ENCODE results near the gene SNAPC4. TPM values are rescaled to one million over a fixed set of nuclear protein-coding genes. Genes with fewer than 3 reads are reported as not detected.

Gene SNAPC4
- total RNA-seq, 1 experiment from 2014 or later = 7.5 TPM

DNA sequence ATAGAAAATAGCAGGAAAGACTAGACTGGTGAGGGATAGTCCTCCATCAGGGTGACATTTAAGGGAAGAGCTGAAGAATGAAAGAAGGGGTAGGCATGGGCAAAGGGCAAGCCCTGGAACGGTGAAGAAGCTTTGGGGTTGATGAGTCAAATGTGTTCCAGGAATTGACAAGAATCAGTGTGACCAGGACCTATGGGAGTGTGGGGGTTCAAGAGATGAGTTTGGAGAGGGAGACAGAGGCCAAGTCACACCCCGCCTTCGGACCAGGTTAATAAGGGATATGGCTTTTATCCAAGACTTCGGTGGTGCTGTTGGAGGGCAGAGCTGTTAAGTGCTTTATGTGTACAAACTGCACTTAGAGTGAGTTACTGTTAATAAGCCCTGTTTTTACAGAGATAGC, 11.4 kb upstream of the SNAPC4 start:
- TF ChIP-seq, protein P1, sequence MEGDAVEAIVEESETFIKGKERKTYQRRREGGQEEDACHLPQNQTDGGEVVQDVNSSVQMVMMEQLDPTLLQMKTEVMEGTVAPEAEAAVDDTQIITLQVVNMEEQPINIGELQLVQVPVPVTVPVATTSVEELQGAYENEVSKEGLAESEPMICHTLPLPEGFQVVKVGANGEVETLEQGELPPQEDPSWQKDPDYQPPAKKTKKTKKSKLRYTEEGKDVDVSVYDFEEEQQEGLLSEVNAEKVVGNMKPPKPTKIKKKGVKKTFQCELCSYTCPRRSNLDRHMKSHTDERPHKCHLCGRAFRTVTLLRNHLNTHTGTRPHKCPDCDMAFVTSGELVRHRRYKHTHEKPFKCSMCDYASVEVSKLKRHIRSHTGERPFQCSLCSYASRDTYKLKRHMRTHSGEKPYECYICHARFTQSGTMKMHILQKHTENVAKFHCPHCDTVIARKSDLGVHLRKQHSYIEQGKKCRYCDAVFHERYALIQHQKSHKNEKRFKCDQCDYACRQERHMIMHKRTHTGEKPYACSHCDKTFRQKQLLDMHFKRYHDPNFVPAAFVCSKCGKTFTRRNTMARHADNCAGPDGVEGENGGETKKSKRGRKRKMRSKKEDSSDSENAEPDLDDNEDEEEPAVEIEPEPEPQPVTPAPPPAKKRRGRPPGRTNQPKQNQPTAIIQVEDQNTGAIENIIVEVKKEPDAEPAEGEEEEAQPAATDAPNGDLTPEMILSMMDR (conservative IDR thresholded peaks at IDR 0.05; ENCODE audit: low read depth, low read length) = no peak
- no peak for TF ChIP-seq EZH2 (IDR thresholded peaks at IDR 0.05; ENCODE audit: low read length, unreplicated experiment)
- no peak for TF ChIP-seq EZH2phosphoT487 (IDR thresholded peaks at IDR 0.05; ENCODE audit: borderline replicate concordance, low read length)
- intact Hi-C loops (cut with micrococcal nuclease) = no loop called here
- ChIA-PET CTCF (no interaction called here), POLR2A (ENCODE audit: unreplicated experiment) (interaction anchor here (0.6 kb wide), 1 partner anchor 131 kb away, joined by 4 read pairs; no protein-coding TSS in a partner anchor)
- Histone ChIP-seq H4K20me1 (ENCODE audit: low read length) (peaks cover 10% of the 10 kb centered on the region; the same call in 1 of the 2 replicates), H3K27me3 (ENCODE audit: low read length) (no peaks in the 10 kb centered on the region), H3K4me3 (ENCODE audit: low read length) (peak overlapping the region; percentile 93), H3K36me3 (ENCODE audit: low read depth, low read length) (peaks cover 28% of the 10 kb centered on the region), H3K9ac (ENCODE audit: low read length) (peak overlapping the region; percentile 95), H3K4me2 (ENCODE audit: low read length) (peak overlapping the region; percentile 86), H2AFZ (ENCODE audit: low read length) (no peak overlapping the region), H3K9me2 (replicated peaks; ENCODE audit: low read length) (no peaks in the 10 kb centered on the region), H3K79me2 (ENCODE audit: low read length) (peaks cover 44% of the 10 kb centered on the region), H3K9me3 (ENCODE audit: low read length) (no peaks in the 10 kb centered on the region), H3K27ac (ENCODE audit: low read length) (no peak overlapping the region), H3K4me1 (ENCODE audit: insufficient read depth, low read length) (peaks cover 18% of the 10 kb centered on the region; the same call in 1 of the 2 replicates), H3F3A (ENCODE audit: low read length, unreplicated experiment) (no peaks in the 10 kb centered on the region)
- ATAC-seq = no peak
- DNase-seq = no peak
- BruUV-seq (replicated peaks) = no TSS peak

DNA sequence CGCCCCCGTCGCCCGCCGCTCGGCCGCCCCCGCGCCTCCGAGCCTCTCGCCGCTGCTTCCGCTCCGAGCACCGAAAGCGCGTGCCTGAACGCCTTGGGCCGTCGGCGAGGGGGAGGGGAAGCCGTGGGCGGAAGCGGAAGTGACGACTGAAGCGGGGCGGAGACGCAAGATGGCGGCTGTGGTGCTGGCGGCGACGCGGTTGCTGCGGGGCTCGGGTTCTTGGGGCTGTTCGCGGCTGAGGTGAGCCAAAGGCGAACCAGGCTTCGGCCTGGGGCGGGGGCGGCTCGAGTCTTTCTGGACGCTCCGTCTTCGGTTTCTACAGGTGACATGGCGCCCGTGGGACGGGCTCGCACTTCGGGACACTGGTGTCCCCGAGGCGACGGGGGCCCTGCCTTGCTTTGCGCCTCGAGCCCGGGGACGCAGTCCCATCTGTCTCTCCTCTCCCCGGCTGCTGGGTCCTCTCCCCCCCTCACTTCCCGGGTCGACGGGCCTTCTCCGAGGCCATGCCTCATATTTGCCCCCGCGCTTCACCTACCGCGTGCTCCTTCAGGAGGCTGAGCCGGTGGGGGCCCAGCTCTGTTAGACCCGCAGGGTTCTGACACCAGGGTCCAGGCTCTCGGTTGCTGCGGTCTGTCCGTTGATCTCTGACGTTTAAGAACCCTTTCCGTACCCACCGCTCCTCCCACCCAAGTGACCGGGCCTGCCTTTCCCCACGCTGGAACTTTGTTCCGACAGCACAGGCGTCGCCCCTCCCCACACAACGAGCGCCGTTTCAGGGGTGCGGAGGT, 10.7 kb upstream of the SNAPC4 start, which contains the start of the genes ENTR1 and PMPCA:
Gene ENTR1, minus strand, starts transcription at position 115 of the 788 bp plus-strand sequence. CDS start 217 bp downstream, outside the sequence.
Gene PMPCA, plus strand, starts transcription at position 159 of the 788 bp plus-strand sequence. Its CDS starts 11 bp downstream, at position 170.
- Histone ChIP-seq H3K9ac (ENCODE audit: low read length) (peak within 1 kb of the TSS; percentile 95), H3K27me3 (ENCODE audit: low read length) (no peaks in the 10 kb centered on the region), H3K9me3 (ENCODE audit: low read length) (no peaks in the 10 kb centered on the region), H4K20me1 (ENCODE audit: low read length) (peaks cover 10% of the 10 kb centered on the region; the same call in 1 of the 2 replicates), H3F3A (ENCODE audit: low read length, unreplicated experiment) (no peaks in the 10 kb centered on the region), H3K27ac (ENCODE audit: low read length) (peak within 1 kb of the TSS; percentile 41), H3K36me3 (ENCODE audit: low read depth, low read length) (peaks cover 25% of the 10 kb centered on the region), H3K4me3 (ENCODE audit: low read length) (peak within 1 kb of the TSS; percentile 93), H3K9me2 (replicated peaks; ENCODE audit: low read length) (no peaks in the 10 kb centered on the region), H3K79me2 (ENCODE audit: low read length) (peaks cover 44% of the 10 kb centered on the region), H2AFZ (ENCODE audit: low read length) (peak within 1 kb of the TSS; percentile 59; the same call in 1 of the 2 replicates), H3K4me1 (ENCODE audit: insufficient read depth, low read length) (peaks cover 18% of the 10 kb centered on the region; the same call in 1 of the 2 replicates), H3K4me2 (ENCODE audit: low read length) (peak within 1 kb of the TSS; percentile 97)
- ChIA-PET CTCF (no interaction called here), POLR2A (ENCODE audit: unreplicated experiment) (interaction anchor here (0.6 kb wide), 1 partner anchor 48 kb away, joined by 3 read pairs; no protein-coding TSS in a partner anchor)
- intact Hi-C loops (cut with micrococcal nuclease) = no loop called here
- DNase-seq = peak; percentile 86
- TF ChIP-seq EZH2 (IDR thresholded peaks at IDR 0.05; ENCODE audit: low read length, unreplicated experiment) (no peak), EZH2phosphoT487 (IDR thresholded peaks at IDR 0.05; ENCODE audit: borderline replicate concordance, low read length) (no peak)
- TF ChIP-seq, protein P1 (conservative IDR thresholded peaks at IDR 0.05; ENCODE audit: low read depth, low read length) = no peak
- BruUV-seq (replicated peaks) = TSS peak; percentile 58
- peak; percentile 83 for ATAC-seq
